Measurements from ENCODE around the gene ITGB4. TPM values are rescaled to one million over a fixed set of nuclear protein-coding genes. Genes with fewer than 3 reads are reported as not detected.
A peak's percentile ranks its signal among the peaks of the same experiment; 100 is the strongest.

The ITGB4 gene
- total and polyA plus RNA-seq, 2 of the 13 experiments (the other 11 are each of a cell fraction or from before 2014, with no cell fraction given), result 6.9 to 14.5 TPM

DNA sequence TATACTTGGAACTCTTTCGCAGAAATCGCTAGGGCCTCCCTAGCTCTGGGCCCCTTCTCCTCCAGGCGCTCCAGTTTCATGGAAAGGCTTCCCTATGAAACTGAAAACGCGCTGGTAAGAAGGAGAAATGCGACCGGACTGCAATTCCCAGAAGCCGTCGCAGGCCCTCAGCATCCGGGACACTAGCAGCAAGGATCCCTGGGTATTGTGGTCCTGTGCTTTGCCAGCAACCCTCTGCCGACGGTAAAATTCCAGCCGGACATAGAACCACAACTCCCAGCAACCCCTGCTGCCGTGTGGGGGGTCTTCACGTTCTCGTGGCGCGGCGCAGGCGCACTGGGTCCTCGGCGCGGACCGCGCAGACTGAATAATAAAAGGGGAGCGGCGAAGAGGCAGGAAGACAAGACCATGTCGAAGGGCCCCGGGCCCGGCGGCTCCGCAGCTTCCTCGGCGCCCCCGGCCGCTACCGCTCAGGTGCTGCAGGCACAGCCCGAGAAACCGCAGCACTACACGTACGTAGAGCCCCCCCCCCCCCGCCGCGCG is 63.3 kb downstream of the ITGB4 start, which contains the start of gene UNK (continued):
- TF ChIP-seq BRD4 (CRISPR knock-in tag; IDR thresholded peaks at IDR 0.05) (no peak; the same call in none of the 2 replicates), ERF (CRISPR knock-in tag; IDR thresholded peaks at IDR 0.05) (no peak), KLF9 (CRISPR knock-in tag; IDR thresholded peaks at IDR 0.05; ENCODE audit: low read depth) (no peak), ZNF572 (CRISPR knock-in tag; IDR thresholded peaks at IDR 0.05) (no peak), ZNF841 (CRISPR knock-in tag; IDR thresholded peaks at IDR 0.05; ENCODE audit: borderline replicate concordance) (no peak), ZFP37 (CRISPR knock-in tag; IDR thresholded peaks at IDR 0.05; ENCODE audit: borderline replicate concordance) (no peak), FOXO1 (CRISPR knock-in tag; IDR thresholded peaks at IDR 0.05) (no peak), DPF2 (CRISPR knock-in tag; IDR thresholded peaks at IDR 0.05; ENCODE audit: borderline replicate concordance, low read depth) (no peak), ZNF737 (CRISPR knock-in tag; IDR thresholded peaks at IDR 0.05; ENCODE audit: borderline replicate concordance) (no peak), ATRX (CRISPR knock-in tag; IDR thresholded peaks at IDR 0.05; ENCODE audit: borderline replicate concordance) (no peak), JUNB (CRISPR knock-in tag; IDR thresholded peaks at IDR 0.05; ENCODE audit: borderline replicate concordance) (no peak), ZNF547 (CRISPR knock-in tag; IDR thresholded peaks at IDR 0.05) (no peak)
- TF ChIP-seq, protein P1, sequence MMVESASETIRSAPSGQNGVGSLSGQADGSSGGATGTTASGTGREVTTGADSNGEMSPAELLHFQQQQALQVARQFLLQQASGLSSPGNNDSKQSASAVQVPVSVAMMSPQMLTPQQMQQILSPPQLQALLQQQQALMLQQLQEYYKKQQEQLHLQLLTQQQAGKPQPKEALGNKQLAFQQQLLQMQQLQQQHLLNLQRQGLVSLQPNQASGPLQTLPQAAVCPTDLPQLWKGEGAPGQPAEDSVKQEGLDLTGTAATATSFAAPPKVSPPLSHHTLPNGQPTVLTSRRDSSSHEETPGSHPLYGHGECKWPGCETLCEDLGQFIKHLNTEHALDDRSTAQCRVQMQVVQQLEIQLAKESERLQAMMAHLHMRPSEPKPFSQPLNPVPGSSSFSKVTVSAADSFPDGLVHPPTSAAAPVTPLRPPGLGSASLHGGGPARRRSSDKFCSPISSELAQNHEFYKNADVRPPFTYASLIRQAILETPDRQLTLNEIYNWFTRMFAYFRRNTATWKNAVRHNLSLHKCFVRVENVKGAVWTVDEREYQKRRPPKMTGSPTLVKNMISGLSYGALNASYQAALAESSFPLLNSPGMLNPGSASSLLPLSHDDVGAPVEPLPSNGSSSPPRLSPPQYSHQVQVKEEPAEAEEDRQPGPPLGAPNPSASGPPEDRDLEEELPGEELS (CRISPR knock-in tag; IDR thresholded peaks at IDR 0.05), result peak; percentile 8; the same call in 1 of the 2 replicates
- TF ChIP-seq, protein P2, sequence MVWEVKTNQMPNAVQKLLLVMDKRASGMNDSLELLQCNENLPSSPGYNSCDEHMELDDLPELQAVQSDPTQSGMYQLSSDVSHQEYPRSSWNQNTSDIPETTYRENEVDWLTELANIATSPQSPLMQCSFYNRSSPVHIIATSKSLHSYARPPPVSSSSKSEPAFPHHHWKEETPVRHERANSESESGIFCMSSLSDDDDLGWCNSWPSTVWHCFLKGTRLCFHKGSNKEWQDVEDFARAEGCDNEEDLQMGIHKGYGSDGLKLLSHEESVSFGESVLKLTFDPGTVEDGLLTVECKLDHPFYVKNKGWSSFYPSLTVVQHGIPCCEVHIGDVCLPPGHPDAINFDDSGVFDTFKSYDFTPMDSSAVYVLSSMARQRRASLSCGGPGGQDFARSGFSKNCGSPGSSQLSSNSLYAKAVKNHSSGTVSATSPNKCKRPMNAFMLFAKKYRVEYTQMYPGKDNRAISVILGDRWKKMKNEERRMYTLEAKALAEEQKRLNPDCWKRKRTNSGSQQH (CRISPR knock-in tag; IDR thresholded peaks at IDR 0.05; ENCODE audit: low read depth), result peak; percentile 82; the same call in 1 of the 2 replicates
- TF ChIP-seq, protein P3, sequence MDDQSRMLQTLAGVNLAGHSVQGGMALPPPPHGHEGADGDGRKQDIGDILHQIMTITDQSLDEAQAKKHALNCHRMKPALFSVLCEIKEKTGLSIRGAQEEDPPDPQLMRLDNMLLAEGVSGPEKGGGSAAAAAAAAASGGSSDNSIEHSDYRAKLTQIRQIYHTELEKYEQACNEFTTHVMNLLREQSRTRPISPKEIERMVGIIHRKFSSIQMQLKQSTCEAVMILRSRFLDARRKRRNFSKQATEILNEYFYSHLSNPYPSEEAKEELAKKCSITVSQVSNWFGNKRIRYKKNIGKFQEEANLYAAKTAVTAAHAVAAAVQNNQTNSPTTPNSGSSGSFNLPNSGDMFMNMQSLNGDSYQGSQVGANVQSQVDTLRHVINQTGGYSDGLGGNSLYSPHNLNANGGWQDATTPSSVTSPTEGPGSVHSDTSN (CRISPR knock-in tag; IDR thresholded peaks at IDR 0.05; ENCODE audit: borderline replicate concordance), result no peak
- TF ChIP-seq, protein P4, sequence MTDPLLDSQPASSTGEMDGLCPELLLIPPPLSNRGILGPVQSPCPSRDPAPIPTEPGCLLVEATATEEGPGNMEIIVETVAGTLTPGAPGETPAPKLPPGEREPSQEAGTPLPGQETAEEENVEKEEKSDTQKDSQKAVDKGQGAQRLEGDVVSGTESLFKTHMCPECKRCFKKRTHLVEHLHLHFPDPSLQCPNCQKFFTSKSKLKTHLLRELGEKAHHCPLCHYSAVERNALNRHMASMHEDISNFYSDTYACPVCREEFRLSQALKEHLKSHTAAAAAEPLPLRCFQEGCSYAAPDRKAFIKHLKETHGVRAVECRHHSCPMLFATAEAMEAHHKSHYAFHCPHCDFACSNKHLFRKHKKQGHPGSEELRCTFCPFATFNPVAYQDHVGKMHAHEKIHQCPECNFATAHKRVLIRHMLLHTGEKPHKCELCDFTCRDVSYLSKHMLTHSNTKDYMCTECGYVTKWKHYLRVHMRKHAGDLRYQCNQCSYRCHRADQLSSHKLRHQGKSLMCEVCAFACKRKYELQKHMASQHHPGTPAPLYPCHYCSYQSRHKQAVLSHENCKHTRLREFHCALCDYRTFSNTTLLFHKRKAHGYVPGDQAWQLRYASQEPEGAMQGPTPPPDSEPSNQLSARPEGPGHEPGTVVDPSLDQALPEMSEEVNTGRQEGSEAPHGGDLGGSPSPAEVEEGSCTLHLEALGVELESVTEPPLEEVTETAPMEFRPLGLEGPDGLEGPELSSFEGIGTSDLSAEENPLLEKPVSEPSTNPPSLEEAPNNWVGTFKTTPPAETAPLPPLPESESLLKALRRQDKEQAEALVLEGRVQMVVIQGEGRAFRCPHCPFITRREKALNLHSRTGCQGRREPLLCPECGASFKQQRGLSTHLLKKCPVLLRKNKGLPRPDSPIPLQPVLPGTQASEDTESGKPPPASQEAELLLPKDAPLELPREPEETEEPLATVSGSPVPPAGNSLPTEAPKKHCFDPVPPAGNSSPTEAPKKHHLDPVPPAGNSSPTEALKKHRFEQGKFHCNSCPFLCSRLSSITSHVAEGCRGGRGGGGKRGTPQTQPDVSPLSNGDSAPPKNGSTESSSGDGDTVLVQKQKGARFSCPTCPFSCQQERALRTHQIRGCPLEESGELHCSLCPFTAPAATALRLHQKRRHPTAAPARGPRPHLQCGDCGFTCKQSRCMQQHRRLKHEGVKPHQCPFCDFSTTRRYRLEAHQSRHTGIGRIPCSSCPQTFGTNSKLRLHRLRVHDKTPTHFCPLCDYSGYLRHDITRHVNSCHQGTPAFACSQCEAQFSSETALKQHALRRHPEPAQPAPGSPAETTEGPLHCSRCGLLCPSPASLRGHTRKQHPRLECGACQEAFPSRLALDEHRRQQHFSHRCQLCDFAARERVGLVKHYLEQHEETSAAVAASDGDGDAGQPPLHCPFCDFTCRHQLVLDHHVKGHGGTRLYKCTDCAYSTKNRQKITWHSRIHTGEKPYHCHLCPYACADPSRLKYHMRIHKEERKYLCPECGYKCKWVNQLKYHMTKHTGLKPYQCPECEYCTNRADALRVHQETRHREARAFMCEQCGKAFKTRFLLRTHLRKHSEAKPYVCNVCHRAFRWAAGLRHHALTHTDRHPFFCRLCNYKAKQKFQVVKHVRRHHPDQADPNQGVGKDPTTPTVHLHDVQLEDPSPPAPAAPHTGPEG (CRISPR knock-in tag; IDR thresholded peaks at IDR 0.05), result no peak; the same call in 1 of the 2 replicates
- TF ChIP-seq, protein P5, sequence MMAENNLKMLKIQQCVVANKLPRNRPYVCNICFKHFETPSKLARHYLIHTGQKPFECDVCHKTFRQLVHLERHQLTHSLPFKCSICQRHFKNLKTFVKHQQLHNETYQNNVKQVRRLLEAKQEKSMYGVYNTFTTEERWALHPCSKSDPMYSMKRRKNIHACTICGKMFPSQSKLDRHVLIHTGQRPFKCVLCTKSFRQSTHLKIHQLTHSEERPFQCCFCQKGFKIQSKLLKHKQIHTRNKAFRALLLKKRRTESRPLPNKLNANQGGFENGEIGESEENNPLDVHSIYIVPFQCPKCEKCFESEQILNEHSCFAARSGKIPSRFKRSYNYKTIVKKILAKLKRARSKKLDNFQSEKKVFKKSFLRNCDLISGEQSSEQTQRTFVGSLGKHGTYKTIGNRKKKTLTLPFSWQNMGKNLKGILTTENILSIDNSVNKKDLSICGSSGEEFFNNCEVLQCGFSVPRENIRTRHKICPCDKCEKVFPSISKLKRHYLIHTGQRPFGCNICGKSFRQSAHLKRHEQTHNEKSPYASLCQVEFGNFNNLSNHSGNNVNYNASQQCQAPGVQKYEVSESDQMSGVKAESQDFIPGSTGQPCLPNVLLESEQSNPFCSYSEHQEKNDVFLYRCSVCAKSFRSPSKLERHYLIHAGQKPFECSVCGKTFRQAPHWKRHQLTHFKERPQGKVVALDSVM (CRISPR knock-in tag; IDR thresholded peaks at IDR 0.05), result 0 out of 2 replicates have a peak, but pooled peaks have one; percentile 13
